Panc1 (cell line): ENCODE results near the gene UGT1A10. TPM values are rescaled to one million over a fixed set of nuclear protein-coding genes. Genes with fewer than 3 reads are reported as not detected.

ENCODE experiments used
- ATAC-seq: fragments of 200-7000 bp; cut with Tn5 transposase; 2 replicates; pipeline ENCODE4 v1.9.1; 2020; ENCODE audit warnings: mild to moderate bottlenecking, moderate library complexity
- BruUV-seq: library from RNA; stranded (reverse); fragments of 400-500 nt; replicated peaks from 2 replicates; lab custom pipeline; 2021; lab: Mats Ljungman, UMichigan
- CTCF ChIA-PET: fragments of 300-600 bp; sonication (Branson Sonifier 250); formaldehyde crosslinking; loops from one replicate; lab custom pipeline; 2022; ENCODE audit warnings: antibody characterized with exemption; lab: Charles Lee
- POLR2A ChIA-PET: fragments of 300-600 bp; sonication (Branson Sonifier 250); formaldehyde crosslinking; loops from one replicate; lab custom pipeline; 2022; ENCODE audit warnings: antibody characterized with exemption; lab: Charles Lee
- DNase-seq: peaks from one replicate; pipeline ENCODE4 v3.0.0-alpha.2; 2010; ENCODE audit warnings: low read depth, low spot score
- H3K27ac ChIP-seq: 2 replicates; pipeline ENCODE4 v1.5.1; 2011; ENCODE audit warnings: mild to moderate bottlenecking, low read length, inconsistent platforms
- H3K27me3 ChIP-seq: fragments of 200-500 bp; sonication (Bioruptor generic); 2 replicates; pipeline ENCODE4 v1.6.0; 2014; ENCODE audit warnings: low read length, inconsistent platforms; ENCODE audit not compliant: control insufficient read depth, insufficient read depth
- H3K36me3 ChIP-seq: fragments of 200-500 bp; sonication (Bioruptor generic); 2 replicates; pipeline ENCODE4 v1.5.1; 2014; ENCODE audit warnings: inconsistent platforms, mild to moderate bottlenecking, low read length, moderate library complexity; ENCODE audit not compliant: control insufficient read depth, insufficient read depth
- H3K4me1 ChIP-seq: 2 replicates; pipeline ENCODE4 v1.5.1; 2011; ENCODE audit warnings: inconsistent platforms, mild to moderate bottlenecking, low read length, moderate library complexity; ENCODE audit not compliant: control insufficient read depth, insufficient read depth
- H3K4me3 ChIP-seq, 2 experiments: 2 replicates each; pipeline ENCODE4 v1.5.1; 2011 to 2012; ENCODE audit warnings: low read depth in 2 of 2, low read length in 2 of 2, mild to moderate bottlenecking in 2 of 2, inconsistent platforms in 1 of 2, moderate library complexity in 1 of 2
- H3K9me3 ChIP-seq: fragments of 200-500 bp; sonication (Bioruptor generic); 2 replicates; pipeline ENCODE4 v1.5.1; 2014; ENCODE audit warnings: low read depth, mild to moderate bottlenecking, inconsistent platforms, low read length, moderate library complexity; ENCODE audit not compliant: control insufficient read depth, insufficient read depth
- CTCF ChIP-seq: fragments of 450-650 bp; IDR thresholded peaks from 2 replicates; pipeline ENCODE4 v1.5.1; 2017; ENCODE audit warnings: mild to moderate bottlenecking
- POLR2AphosphoS5 ChIP-seq: IDR thresholded peaks from 2 replicates; pipeline ENCODE4 v1.6.1; 2012; ENCODE audit warnings: mild to moderate bottlenecking, low read depth, low read length, moderate library complexity
- SIN3A ChIP-seq: IDR thresholded peaks from 2 replicates; pipeline ENCODE4 v1.6.1; 2012; ENCODE audit warnings: low read depth, mild to moderate bottlenecking, low read length, moderate library complexity, borderline replicate concordance; ENCODE audit not compliant: insufficient read depth
- TCF7L2 ChIP-seq: IDR thresholded peaks from 2 replicates; pipeline ENCODE4 v1.6.1; 2011; ENCODE audit warnings: mild to moderate bottlenecking, low read depth, low read length, inconsistent platforms
- in situ Hi-C: cut with HindIII; loops from 2 replicates; pipeline ENCODE4 v1.10.0; 2016; ENCODE audit warnings: low sequenced_read_pairs, low pct_unique_long_range_greater_than_20kb
- intact Hi-C: fragments of 100-400 bp; cut with micrococcal nuclease; formaldehyde crosslinking; loops from one replicate; pipeline ENCODE4 v1.10.0; 2022; ENCODE audit not compliant: unreplicated experiment
- total RNA-seq: library from RNA; stranded (reverse); gene quantifications from one replicate; pipeline ENCODE4 v1.2.1, GENCODE V29; 2021; ENCODE audit not compliant: unreplicated experiment
- TF ChIP-seq, protein P1 (sequence below), 2 experiments: IDR thresholded peaks; 2 replicates each; pipeline ENCODE4 v1.6.1; 2011 to 2012; ENCODE audit warnings: low read depth in 2 of 2, control low read depth in 1 of 2, low read length in 1 of 2, mild to moderate bottlenecking in 1 of 2, moderate library complexity in 1 of 2; ENCODE audit not compliant: insufficient read depth in 1 of 2

Gene UGT1A10
- total RNA-seq, 1 experiment from 2014 or later, result not detected

DNA sequence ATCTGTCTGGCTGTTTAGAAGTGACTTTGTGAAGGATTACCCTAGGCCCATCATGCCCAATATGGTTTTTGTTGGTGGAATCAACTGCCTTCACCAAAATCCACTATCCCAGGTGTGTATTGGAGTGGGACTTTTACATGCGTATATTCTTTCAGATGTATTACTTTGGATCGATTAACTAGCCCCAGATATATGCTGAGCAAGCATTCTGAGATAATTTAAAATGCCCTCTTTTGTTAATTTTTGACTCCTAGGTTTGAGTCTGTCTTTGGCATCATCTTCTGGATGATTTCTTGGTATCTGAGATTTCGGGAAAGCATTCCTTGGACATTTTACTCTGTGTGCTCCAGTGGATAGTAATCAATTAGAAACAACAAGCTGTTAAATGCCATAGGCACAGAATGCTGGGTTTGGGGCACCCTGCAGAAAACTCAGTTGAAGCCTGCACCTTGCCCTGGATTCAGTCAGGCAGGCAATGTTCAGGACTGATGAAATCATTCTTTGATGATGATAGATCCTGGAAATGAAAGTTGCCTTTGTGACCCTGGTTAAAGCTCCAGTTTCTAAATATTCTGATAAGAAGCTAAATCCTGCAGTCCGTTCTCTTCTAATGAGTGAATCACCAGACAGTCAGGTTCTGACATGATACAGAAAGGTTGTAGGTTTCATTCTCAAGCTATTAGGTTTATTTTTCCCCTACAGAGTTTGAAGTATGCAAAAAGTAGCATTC is 125.0 kb downstream of the UGT1A10 start:
- Histone ChIP-seq H3K4me1 (no peaks in the 10 kb centered on the region), H3K4me3 (no peak overlapping the region), H3K27ac (no peak overlapping the region), H3K36me3 (no peaks in the 10 kb centered on the region), H3K27me3 (peaks cover 4% of the 10 kb centered on the region; the same call in 1 of the 2 replicates), H3K9me3 (no peaks in the 10 kb centered on the region)
- POLR2A ChIA-PET, result no interaction called here
- TF ChIP-seq, protein P1, sequence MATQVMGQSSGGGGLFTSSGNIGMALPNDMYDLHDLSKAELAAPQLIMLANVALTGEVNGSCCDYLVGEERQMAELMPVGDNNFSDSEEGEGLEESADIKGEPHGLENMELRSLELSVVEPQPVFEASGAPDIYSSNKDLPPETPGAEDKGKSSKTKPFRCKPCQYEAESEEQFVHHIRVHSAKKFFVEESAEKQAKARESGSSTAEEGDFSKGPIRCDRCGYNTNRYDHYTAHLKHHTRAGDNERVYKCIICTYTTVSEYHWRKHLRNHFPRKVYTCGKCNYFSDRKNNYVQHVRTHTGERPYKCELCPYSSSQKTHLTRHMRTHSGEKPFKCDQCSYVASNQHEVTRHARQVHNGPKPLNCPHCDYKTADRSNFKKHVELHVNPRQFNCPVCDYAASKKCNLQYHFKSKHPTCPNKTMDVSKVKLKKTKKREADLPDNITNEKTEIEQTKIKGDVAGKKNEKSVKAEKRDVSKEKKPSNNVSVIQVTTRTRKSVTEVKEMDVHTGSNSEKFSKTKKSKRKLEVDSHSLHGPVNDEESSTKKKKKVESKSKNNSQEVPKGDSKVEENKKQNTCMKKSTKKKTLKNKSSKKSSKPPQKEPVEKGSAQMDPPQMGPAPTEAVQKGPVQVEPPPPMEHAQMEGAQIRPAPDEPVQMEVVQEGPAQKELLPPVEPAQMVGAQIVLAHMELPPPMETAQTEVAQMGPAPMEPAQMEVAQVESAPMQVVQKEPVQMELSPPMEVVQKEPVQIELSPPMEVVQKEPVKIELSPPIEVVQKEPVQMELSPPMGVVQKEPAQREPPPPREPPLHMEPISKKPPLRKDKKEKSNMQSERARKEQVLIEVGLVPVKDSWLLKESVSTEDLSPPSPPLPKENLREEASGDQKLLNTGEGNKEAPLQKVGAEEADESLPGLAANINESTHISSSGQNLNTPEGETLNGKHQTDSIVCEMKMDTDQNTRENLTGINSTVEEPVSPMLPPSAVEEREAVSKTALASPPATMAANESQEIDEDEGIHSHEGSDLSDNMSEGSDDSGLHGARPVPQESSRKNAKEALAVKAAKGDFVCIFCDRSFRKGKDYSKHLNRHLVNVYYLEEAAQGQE (IDR thresholded peaks at IDR 0.05; ENCODE audit: insufficient read depth in 1 of 2, low read depth in 2 of 2, low read length in 1 of 2), result no peak
- TF ChIP-seq POLR2AphosphoS5 (no peak), TCF7L2 (no peak), CTCF (no peak), SIN3A (no peak)
- intact Hi-C loops, result no loop called here
- DNase-seq, result no peak
- CTCF ChIA-PET, result interaction anchor here (0.6 kb wide), 1 partner anchor 12 kb away, joined by 3 read pairs; no protein-coding TSS in a partner anchor
- no peak for ATAC-seq
- BruUV-seq, result no TSS peak
- in situ Hi-C loops, result no loop called here

DNA sequence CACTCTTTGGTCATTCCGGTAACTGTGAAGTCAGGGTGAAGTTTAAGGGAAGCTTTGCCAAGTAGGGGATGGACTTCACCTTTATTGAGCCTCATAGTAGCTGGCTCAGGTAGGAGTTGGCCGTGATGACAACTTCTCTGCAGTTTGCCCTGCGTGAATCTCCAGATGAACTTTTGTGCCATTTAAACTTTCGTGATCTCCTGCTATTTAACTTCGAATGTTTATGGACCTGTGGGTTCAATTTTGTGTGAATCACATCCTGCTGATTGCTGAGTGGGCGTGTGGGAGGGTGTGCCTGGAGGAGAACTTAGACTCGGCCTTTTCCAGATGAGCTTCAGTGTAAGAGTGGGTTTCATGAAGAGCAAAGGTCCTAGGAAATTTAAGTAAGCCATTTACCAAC is 128.0 kb downstream of the UGT1A10 start:
- H3K4me3 ChIP-seq, result no peak overlapping the region
- ATAC-seq (no peak), DNase-seq (no peak)
- H3K9me3 ChIP-seq, result no peaks in the 10 kb centered on the region
- no peak overlapping the region for H3K27ac ChIP-seq
- H3K27me3 ChIP-seq, result peaks cover 4% of the 10 kb centered on the region; the same call in 1 of the 2 replicates
- ChIA-PET POLR2A (no interaction called here), CTCF (no interaction called here)
- TF ChIP-seq POLR2AphosphoS5 (no peak), SIN3A (no peak), TCF7L2 (no peak), CTCF (no peak)
- TF ChIP-seq, protein P1 (IDR thresholded peaks at IDR 0.05; ENCODE audit: insufficient read depth in 1 of 2, low read depth in 2 of 2, low read length in 1 of 2), result no peak
- BruUV-seq, result no TSS peak
- no peaks in the 10 kb centered on the region for H3K36me3 ChIP-seq
- in situ Hi-C loops (no loop called here), intact Hi-C loops (no loop called here)
- H3K4me1 ChIP-seq, result no peaks in the 10 kb centered on the region
